Heart right ventricle (tissue), 16 donors: ENCODE measurements around the gene SEPTIN11. TPM values are rescaled to one million over a fixed set of nuclear protein-coding genes. Genes with fewer than 3 reads are reported as not detected.

Source experiments
- ATAC-seq, 8 donors: fragments of 200-7000 bp; cut with Tn5 transposase; one replicate each; pipeline ENCODE4 v1.9.1; 2020; ENCODE audit warnings: mild to moderate bottlenecking in 8 of 8, moderate library complexity in 8 of 8, moderate number of reproducible peaks in 1 of 8
- DNase-seq, 2 donors: peaks; one replicate each; pipeline ENCODE4 v3.0.0-alpha.2; 2020
- H3K27ac ChIP-seq, 10 donors: fragments of 200-600 bp; sonication (generic) in 2 of 10; one replicate each; pipeline versions ENCODE4 v1.5.0 to v1.8.0; 2020 to 2022; ENCODE audit warnings: mild to moderate bottlenecking in 3 of 10
- H3K27me3 ChIP-seq, 7 donors: fragments of 200-600 bp; one replicate each; pipeline ENCODE4 v1.8.0; 2021 to 2022; ENCODE audit warnings: mild to moderate bottlenecking in 2 of 7
- H3K36me3 ChIP-seq, 9 donors: fragments of 200-600 bp; sonication (generic) in 1 of 9; one replicate each; pipeline versions ENCODE4 v1.5.0 to v1.8.0; 2020 to 2022; ENCODE audit warnings: mild to moderate bottlenecking in 2 of 9
- H3K4me1 ChIP-seq, 9 donors: fragments of 200-600 bp; sonication (generic) in 1 of 9; one replicate each; pipeline versions ENCODE4 v1.5.0 to v1.8.0; 2020 to 2022; ENCODE audit warnings: mild to moderate bottlenecking in 4 of 9
- H3K4me3 ChIP-seq, 10 donors: fragments of 200-600 bp; sonication (generic) in 2 of 10; one replicate each; pipeline versions ENCODE4 v1.5.0 to v1.8.0; 2020 to 2022; ENCODE audit warnings: mild to moderate bottlenecking in 7 of 10, moderate library complexity in 2 of 10
- H3K9me3 ChIP-seq, 11 donors: fragments of 200-600 bp in 10 of 11; sonication (generic) in 2 of 11; one replicate each; pipeline versions ENCODE4 v1.5.0 to v1.8.0; 2013 to 2022; ENCODE audit warnings: mild to moderate bottlenecking in 2 of 11, control low read depth in 1 of 11, moderate library complexity in 1 of 11
- WGBS, 2 donors: extraction: QIAGEN DNeasy Blood & Tissue Kit; methylation state at CpG; one replicate each; pipeline ENCODE4 v1.1.7; 2013; ENCODE audit warnings: inconsistent platforms in 1 of 2; 5-methylcytosine and 5-hydroxymethylcytosine counted together
- intact Hi-C, 10 donors: fragments of 100-400 bp; cut with DNase I; formaldehyde crosslinking; loops; one replicate each; pipeline versions ENCODE4 v1.11.1 to v1.14.2; 2022
- polyA plus RNA-seq, 2 donors: library from polyadenylated mRNA; stranded (reverse); fragments of 200-250 nt; gene quantifications; one replicate each; pipeline ENCODE4 v1.2.3, GENCODE V29; 2013
- total RNA-seq, 10 donors: library from RNA; stranded (reverse); fragmentation: NEBNext Ultra II Directional in 3 of 10; extraction: Animal tissue kit (Norgen Biotek cat#: 25700) in 3 of 10; gene quantifications; one replicate each; pipeline versions ENCODE4 v1.2.1 to v1.2.4, GENCODE V29; 2021 to 2023
- TF ChIP-seq, protein P1 (sequence below), 9 donors: fragments of 200-600 bp; sonication (generic) in 2 of 9; IDR thresholded peaks; one replicate each; pipeline versions ENCODE4 v1.5.0 to v1.8.0; 2021 to 2022; ENCODE audit warnings: antibody characterized with exemption in 9 of 9, mild to moderate bottlenecking in 5 of 9, moderate library complexity in 1 of 9
- donor health status: Arrhythmogenic right ventricular cardiomyopathy.
- donor health status: ischemic (EF 13 %, LVEDD 7.1; RV severe dilation, severe dysfunction).
- donor health status: healthy with polysubstance abuse.
- donor health status: DM: no; HTN: yes; CAD: no.
- donor health status: DM: no; HTN: no; CAD: no.
- donor health status: ischemic (EF 25% LVEDD 6.9; RV normal size, moderate dysfunction).
- donor health status: ischemic (EF 25% LVEDD 5.7; RV mildly dilated, moderate dysfunction).
- donor health status: healthy.
- donor health status: DM: yes; HTN: yes; CAD: no.
- donor health status: Ischemic cardiomyopathy.
- donor health status: ischemic (EF 35%, LVEDD 5.7; RV mildly dilated, moderate dysfunction).
- donor health status: nonischemic (EF 11% LVEDD 7.7; RV severe dilation, severe dysfunction).
- donor health status: DM: yes; HTN: yes; CAD: no.
- donor health status: PGD.
- donor health status: ischemic (EF 29% LVEDD 5.4; RV normal size, mild dysfunction).
- donor health status: nonischemic (EF 23%, LVEDD 6.1; RV moderate dilation, normal function).

SEPTIN11 gene
- total and polyA plus RNA-seq, 12 donors = 11.2 to 55.2 (median 29.9) TPM

- WGBS, 2 donors = 68 to 73% methylated on average over 5 of the region's 5 CpGs
- intact Hi-C loops = no loop called here
- DNase-seq = no peak
Observed at GRCh38 chr4:76997532-76997931, 48.0 kb downstream of the SEPTIN11 start.

GRCh38 chr4:76998251-76998901 is 48.8 kb downstream of the SEPTIN11 start:
- H3K9me3 ChIP-seq = peaks cover 0 to 9% (median 0%) of the 10 kb centered on the region in 11 donors
- DNase-seq (no peak), ATAC-seq (peak in 5 of 8 donors; percentile 17 to 72 (median 48))
- H3K27ac ChIP-seq = no peak overlapping the region
- H3K4me1 ChIP-seq = peaks cover 6 to 46% (median 30%) of the 10 kb centered on the region in 9 donors
- 78 to 81% methylated on average over 8 of the region's 8 CpGs for WGBS, 2 donors
- TF ChIP-seq, protein P1, sequence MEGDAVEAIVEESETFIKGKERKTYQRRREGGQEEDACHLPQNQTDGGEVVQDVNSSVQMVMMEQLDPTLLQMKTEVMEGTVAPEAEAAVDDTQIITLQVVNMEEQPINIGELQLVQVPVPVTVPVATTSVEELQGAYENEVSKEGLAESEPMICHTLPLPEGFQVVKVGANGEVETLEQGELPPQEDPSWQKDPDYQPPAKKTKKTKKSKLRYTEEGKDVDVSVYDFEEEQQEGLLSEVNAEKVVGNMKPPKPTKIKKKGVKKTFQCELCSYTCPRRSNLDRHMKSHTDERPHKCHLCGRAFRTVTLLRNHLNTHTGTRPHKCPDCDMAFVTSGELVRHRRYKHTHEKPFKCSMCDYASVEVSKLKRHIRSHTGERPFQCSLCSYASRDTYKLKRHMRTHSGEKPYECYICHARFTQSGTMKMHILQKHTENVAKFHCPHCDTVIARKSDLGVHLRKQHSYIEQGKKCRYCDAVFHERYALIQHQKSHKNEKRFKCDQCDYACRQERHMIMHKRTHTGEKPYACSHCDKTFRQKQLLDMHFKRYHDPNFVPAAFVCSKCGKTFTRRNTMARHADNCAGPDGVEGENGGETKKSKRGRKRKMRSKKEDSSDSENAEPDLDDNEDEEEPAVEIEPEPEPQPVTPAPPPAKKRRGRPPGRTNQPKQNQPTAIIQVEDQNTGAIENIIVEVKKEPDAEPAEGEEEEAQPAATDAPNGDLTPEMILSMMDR (IDR thresholded peaks at IDR 0.05) = no peak
- H3K36me3 ChIP-seq = peaks cover 0 to 59% (median 9%) of the 10 kb centered on the region in 9 donors
- intact Hi-C loops = no loop called here
- H3K4me3 ChIP-seq = no peak overlapping the region
- no peaks in the 10 kb centered on the region for H3K27me3 ChIP-seq

More at GRCh38 chr4:76997532-76997931, 48.0 kb downstream of the SEPTIN11 start:
- H3K27me3 ChIP-seq = no peaks in the 10 kb centered on the region
- no peak overlapping the region for H3K27ac ChIP-seq
- peaks cover 0 to 55% (median 9%) of the 10 kb centered on the region in 9 donors for H3K36me3 ChIP-seq
- ATAC-seq = no peak
- no peak overlapping the region for H3K4me3 ChIP-seq
- TF ChIP-seq, protein P1 (IDR thresholded peaks at IDR 0.05) = no peak
- peaks cover 0 to 9% (median 0%) of the 10 kb centered on the region in 11 donors for H3K9me3 ChIP-seq
- peaks cover 0 to 46% (median 26%) of the 10 kb centered on the region in 9 donors for H3K4me1 ChIP-seq

Other genes starting within 250 kb of the SEPTIN11 start
- gene SOWAHB, start 51.6 kb upstream of the SEPTIN11 start, total RNA-seq = under 1 TPM in 2 of 10 donors, not detected in 8; 0.07 to 0.12 TPM
- gene SOWAHB, start 51.6 kb upstream of the SEPTIN11 start, polyA plus RNA-seq = not detected
- 100 to 1,000 TPM; 223 to 354 (median 306) TPM for gene CCNI, start 126.2 kb downstream of the SEPTIN11 start, total RNA-seq
- 100 to 1,000 TPM in 1 of 2 donors, 10 to 100 TPM in 1; 30.8 to 135 TPM for gene CCNI, start 126.2 kb downstream of the SEPTIN11 start, polyA plus RNA-seq
- gene CCNG2, start 207.5 kb downstream of the SEPTIN11 start, total RNA-seq = 10 to 100 TPM in 4 of 10 donors, 1 to 10 TPM in 6; 2.3 to 16.6 (median 9.7) TPM
- gene CCNG2, start 207.5 kb downstream of the SEPTIN11 start, polyA plus RNA-seq = 1 to 10 TPM; 3.0 to 6.1 TPM